Neural crest cell (in vitro differentiated cells): Measurements from ENCODE around the gene RTP5. TPM values are rescaled to one million over a fixed set of nuclear protein-coding genes. Genes with fewer than 3 reads are reported as not detected.

Source experiments
- DNase-seq: peaks from one replicate; pipeline ENCODE4 v3.0.0; 2021; ENCODE audit warnings: low read depth, mixed read lengths, low spot score
- H3K27ac Mint-ChIP-seq: one replicate; pipeline ENCODE4 v1.8.0; 2021; ENCODE audit warnings: mild to moderate bottlenecking, mixed read lengths; ENCODE audit not compliant: unreplicated experiment
- H3K27me3 Mint-ChIP-seq: 2 replicates; pipeline ENCODE4 v1.8.0; 2021; ENCODE audit warnings: low read depth, mild to moderate bottlenecking, mixed read lengths
- H3K36me3 Mint-ChIP-seq: 2 replicates; pipeline ENCODE4 v1.8.0; 2021; ENCODE audit warnings: low read depth, mild to moderate bottlenecking, mixed read lengths
- H3K4me1 Mint-ChIP-seq: 2 replicates; pipeline ENCODE4 v1.8.0; 2021; ENCODE audit warnings: mixed read lengths
- H3K4me3 Mint-ChIP-seq: one replicate; pipeline ENCODE4 v1.8.0; 2021; ENCODE audit warnings: mild to moderate bottlenecking, mixed read lengths
- H3K9me3 Mint-ChIP-seq: 2 replicates; pipeline ENCODE4 v1.8.0; 2021; ENCODE audit warnings: mixed read lengths
- total RNA-seq: library from RNA; stranded (reverse); gene quantifications from 2 replicates; pipeline ENCODE4 v1.2.1, GENCODE V29; 2021
- TF ChIP-seq, protein P1 (sequence below): fragments of 200-600 bp; sonication (generic); conservative IDR thresholded peaks from 2 replicates; pipeline ENCODE4 v1.5.0; 2021; ENCODE audit warnings: antibody characterized with exemption, mild to moderate bottlenecking

Gene RTP5
- total RNA-seq, 1 donor from 2014 or later, result not detected

DNA sequence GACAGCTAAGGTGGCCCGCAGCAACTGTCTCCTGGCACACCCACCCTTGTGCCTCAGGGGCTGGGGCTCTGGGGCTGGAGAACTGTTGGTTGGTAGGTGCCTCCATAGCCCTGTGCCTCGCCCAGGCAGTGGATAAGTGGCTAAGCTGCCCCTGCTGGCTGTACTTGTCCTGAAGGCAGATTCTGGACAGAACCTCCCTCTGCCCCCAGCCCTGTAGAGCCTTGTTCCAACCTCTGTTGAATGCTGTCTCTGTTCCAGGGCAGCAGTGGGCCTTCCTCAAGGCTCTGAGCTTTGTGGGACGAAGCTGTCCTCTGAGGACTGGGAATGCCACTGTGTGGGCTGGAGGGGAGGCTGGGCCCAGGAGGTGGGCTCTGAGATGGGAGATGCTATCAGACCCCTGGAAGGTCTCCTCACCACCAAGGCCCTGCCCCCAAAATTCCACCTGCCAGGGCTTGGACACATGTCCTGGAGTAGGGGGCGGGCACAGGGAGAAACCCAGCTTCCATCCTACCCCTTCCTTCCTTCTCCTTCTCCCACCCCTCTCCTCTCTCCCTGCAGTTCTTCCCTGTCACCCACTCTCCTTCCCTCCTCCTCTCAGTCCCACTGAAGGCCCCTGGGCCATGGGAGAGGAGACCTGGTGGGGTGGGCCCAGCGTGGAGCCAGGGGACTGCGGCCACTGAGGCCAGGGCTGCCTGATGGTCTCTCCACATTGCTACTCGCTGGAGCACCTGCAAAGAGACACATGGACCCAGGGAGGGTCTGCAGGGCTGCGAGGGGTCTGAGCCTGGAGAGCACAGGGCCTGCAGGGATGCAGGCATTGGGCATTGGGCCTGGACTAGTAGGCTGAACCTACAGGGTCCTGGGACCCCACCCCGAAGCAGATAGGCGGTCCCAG, 9.1 kb upstream of the RTP5 start:
- Mint-ChIP-seq H3K36me3 (peaks cover 4% of the 10 kb centered on the region), H3K4me1 (peaks cover 19% of the 10 kb centered on the region), H3K9me3 (peaks cover 14% of the 10 kb centered on the region), H3K27me3 (peaks cover 10% of the 10 kb centered on the region), H3K27ac (no peak overlapping the region), H3K4me3 (no peak overlapping the region)
- TF ChIP-seq, protein P1, sequence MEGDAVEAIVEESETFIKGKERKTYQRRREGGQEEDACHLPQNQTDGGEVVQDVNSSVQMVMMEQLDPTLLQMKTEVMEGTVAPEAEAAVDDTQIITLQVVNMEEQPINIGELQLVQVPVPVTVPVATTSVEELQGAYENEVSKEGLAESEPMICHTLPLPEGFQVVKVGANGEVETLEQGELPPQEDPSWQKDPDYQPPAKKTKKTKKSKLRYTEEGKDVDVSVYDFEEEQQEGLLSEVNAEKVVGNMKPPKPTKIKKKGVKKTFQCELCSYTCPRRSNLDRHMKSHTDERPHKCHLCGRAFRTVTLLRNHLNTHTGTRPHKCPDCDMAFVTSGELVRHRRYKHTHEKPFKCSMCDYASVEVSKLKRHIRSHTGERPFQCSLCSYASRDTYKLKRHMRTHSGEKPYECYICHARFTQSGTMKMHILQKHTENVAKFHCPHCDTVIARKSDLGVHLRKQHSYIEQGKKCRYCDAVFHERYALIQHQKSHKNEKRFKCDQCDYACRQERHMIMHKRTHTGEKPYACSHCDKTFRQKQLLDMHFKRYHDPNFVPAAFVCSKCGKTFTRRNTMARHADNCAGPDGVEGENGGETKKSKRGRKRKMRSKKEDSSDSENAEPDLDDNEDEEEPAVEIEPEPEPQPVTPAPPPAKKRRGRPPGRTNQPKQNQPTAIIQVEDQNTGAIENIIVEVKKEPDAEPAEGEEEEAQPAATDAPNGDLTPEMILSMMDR, result no peak
- DNase-seq, result no peak

- Mint-ChIP-seq H3K27me3 (peaks cover 16% of the 10 kb centered on the region), H3K27ac (no peak overlapping the region), H3K4me3 (no peak overlapping the region)
These were observed 8.3 kb upstream of the RTP5 start for GRCh38 chr2:241861264-241861663.

DNA sequence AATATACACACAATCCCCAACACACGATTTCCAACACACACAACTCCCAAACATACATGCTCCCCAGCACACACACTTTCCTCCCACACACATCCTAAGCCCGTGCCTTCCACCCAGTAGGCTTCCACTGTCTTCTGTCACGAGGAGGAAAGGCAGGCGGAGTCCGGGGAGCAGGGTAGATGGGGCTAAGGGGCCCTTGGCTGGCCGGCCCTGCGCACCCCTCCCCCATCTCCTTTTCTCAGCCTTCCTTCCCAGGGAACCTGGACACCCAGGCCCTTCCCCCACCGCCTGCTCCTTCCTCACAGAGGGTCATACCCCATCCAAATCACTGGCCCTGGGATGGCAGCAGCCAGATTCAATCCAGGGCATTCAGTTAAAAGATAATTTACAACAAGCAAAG, 7.4 kb upstream of the RTP5 start:
- no peak for DNase-seq
- peaks cover 4% of the 10 kb centered on the region for H3K36me3 Mint-ChIP-seq
- no peak overlapping the region for H3K4me3 Mint-ChIP-seq
- H3K4me1 Mint-ChIP-seq, result peaks cover 25% of the 10 kb centered on the region
- TF ChIP-seq, protein P1, result no peak
- no peak overlapping the region for H3K27ac Mint-ChIP-seq
- peaks cover 16% of the 10 kb centered on the region for H3K27me3 Mint-ChIP-seq
- peaks cover 14% of the 10 kb centered on the region for H3K9me3 Mint-ChIP-seq

More at GRCh38 chr2:241861264-241861663, 8.3 kb upstream of the RTP5 start:
- H3K9me3 Mint-ChIP-seq, result peaks cover 14% of the 10 kb centered on the region
- no peak for DNase-seq
- TF ChIP-seq, protein P1, result no peak
- H3K4me1 Mint-ChIP-seq, result peaks cover 25% of the 10 kb centered on the region
- peaks cover 4% of the 10 kb centered on the region for H3K36me3 Mint-ChIP-seq

GRCh38 chr2:241862775-241863535, 6.6 kb upstream of the RTP5 start:
- no peak overlapping the region for H3K27ac Mint-ChIP-seq

GRCh38 chr2:241863536-241863954, 6.0 kb upstream of the RTP5 start:
- H3K27ac Mint-ChIP-seq, result no peak overlapping the region

More at GRCh38 chr2:241862775-241863535, 6.6 kb upstream of the RTP5 start:
- Mint-ChIP-seq H3K27me3 (peaks cover 16% of the 10 kb centered on the region), H3K4me3 (no peak overlapping the region), H3K4me1 (peaks cover 25% of the 10 kb centered on the region), H3K36me3 (peaks cover 4% of the 10 kb centered on the region), H3K9me3 (peaks cover 14% of the 10 kb centered on the region)
- no peak for DNase-seq
- TF ChIP-seq, protein P1, result no peak

More at GRCh38 chr2:241863536-241863954, 6.0 kb upstream of the RTP5 start:
- Mint-ChIP-seq H3K27me3 (peaks cover 20% of the 10 kb centered on the region), H3K4me3 (no peak overlapping the region), H3K36me3 (peaks cover 4% of the 10 kb centered on the region), H3K9me3 (peaks cover 14% of the 10 kb centered on the region), H3K4me1 (peaks cover 29% of the 10 kb centered on the region)
- DNase-seq, result no peak
- TF ChIP-seq, protein P1, result no peak
